MM.1S (cell line): Measurements from ENCODE around the gene GPR161.

Source experiments
- EZH2 ChIP-seq: fragments of 300-600 bp; sonication (generic); optimal IDR thresholded peaks from 2 replicates; pipeline ENCODE3; 2017; ENCODE audit warnings: low read depth, mild to moderate bottlenecking, antibody characterized with exemption, low read length, mixed read lengths
- EZH2phosphoT487 ChIP-seq: fragments of 300-600 bp; sonication (generic); IDR thresholded peaks from 2 replicates; pipeline ENCODE4 v1.6.1; 2018; ENCODE audit warnings: antibody characterized with exemption, low read length
- TF ChIP-seq, protein P1 (sequence below): fragments of 300-600 bp; sonication (generic); IDR thresholded peaks from 2 replicates; pipeline ENCODE4 v1.5.1; 2016; ENCODE audit warnings: antibody characterized with exemption, low read length, mixed read lengths

DNA sequence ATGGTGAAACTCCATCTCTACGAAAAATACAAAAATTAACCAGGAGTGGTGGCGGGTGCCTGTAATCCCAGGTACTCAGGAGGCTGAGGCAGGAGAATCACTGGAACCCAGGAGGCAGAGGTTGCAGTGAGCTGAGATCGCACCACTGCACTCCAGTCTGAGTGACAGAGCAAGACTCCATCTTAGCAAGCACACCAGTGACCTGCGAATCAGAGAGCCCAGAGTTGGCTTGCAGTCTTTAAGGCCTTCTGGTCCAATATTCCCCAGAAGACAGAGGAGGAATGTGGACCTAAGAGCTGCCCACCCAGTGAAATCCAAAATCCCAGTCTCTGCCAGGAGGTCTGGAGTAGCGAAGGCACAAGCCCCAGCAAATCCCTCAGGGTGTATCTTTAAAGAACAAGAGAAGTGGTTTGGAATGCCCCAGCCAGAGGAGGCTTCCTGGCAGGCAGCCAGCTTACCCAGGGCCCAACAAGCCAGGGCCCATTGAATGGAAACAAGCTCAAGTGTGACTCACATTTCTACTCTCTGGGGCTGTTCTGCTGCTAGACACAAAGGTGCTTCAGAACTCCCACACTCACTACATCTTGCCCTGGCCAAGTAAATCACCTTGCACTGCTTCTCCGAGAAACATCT is 23.9 kb downstream of the GPR161 start:
- TF ChIP-seq, protein P1, sequence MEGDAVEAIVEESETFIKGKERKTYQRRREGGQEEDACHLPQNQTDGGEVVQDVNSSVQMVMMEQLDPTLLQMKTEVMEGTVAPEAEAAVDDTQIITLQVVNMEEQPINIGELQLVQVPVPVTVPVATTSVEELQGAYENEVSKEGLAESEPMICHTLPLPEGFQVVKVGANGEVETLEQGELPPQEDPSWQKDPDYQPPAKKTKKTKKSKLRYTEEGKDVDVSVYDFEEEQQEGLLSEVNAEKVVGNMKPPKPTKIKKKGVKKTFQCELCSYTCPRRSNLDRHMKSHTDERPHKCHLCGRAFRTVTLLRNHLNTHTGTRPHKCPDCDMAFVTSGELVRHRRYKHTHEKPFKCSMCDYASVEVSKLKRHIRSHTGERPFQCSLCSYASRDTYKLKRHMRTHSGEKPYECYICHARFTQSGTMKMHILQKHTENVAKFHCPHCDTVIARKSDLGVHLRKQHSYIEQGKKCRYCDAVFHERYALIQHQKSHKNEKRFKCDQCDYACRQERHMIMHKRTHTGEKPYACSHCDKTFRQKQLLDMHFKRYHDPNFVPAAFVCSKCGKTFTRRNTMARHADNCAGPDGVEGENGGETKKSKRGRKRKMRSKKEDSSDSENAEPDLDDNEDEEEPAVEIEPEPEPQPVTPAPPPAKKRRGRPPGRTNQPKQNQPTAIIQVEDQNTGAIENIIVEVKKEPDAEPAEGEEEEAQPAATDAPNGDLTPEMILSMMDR: no peak
- TF ChIP-seq EZH2: no peak
- no peak for TF ChIP-seq EZH2phosphoT487
